Mesenchymal stem cell (in vitro differentiated cells and primary cell): ENCODE measurements around the gene AP5Z1.

Experiments used
- DNase-seq: peaks from one replicate; pipeline ENCODE4 v3.0.0-alpha.2; 2013
- H2AFZ ChIP-seq: one replicate; pipeline ENCODE4 v1.6.1; 2013; ENCODE audit warnings: low read depth, mild to moderate bottlenecking, control low read depth, inconsistent platforms, low read length, moderate library complexity
- H2AK5ac ChIP-seq: 2 replicates; pipeline ENCODE4 v1.6.1; 2013; ENCODE audit warnings: low read length, moderate library complexity, mild to moderate bottlenecking, inconsistent platforms; ENCODE audit not compliant: severe bottlenecking
- H2BK120ac ChIP-seq: one replicate; pipeline ENCODE4 v1.6.1; 2013; ENCODE audit warnings: low read depth, mild to moderate bottlenecking, inconsistent platforms, low read length, moderate library complexity
- H2BK12ac ChIP-seq, 2 experiments: one replicate each; pipeline ENCODE4 v1.6.1; 2013; ENCODE audit warnings: inconsistent platforms in 2 of 2, low read length in 2 of 2, mild to moderate bottlenecking in 2 of 2, moderate library complexity in 2 of 2, control low read depth in 1 of 2
- H2BK15ac ChIP-seq: one replicate; pipeline ENCODE4 v1.6.1; 2013; ENCODE audit warnings: mild to moderate bottlenecking, low read depth, inconsistent platforms; ENCODE audit not compliant: poor library complexity, severe bottlenecking
- H2BK5ac ChIP-seq: 2 replicates; pipeline ENCODE4 v1.6.1; 2013; ENCODE audit warnings: low read depth, mild to moderate bottlenecking, low read length, control low read depth, inconsistent platforms; ENCODE audit not compliant: poor library complexity, severe bottlenecking
- H3K14ac ChIP-seq, 2 experiments: one replicate each; pipeline ENCODE4 v1.6.1; 2013; ENCODE audit warnings: inconsistent platforms in 2 of 2, low read length in 2 of 2, control low read depth in 1 of 2, mild to moderate bottlenecking in 1 of 2, moderate library complexity in 1 of 2
- H3K18ac ChIP-seq, 2 experiments: one replicate each; pipeline ENCODE4 v1.6.1; 2013; ENCODE audit warnings: inconsistent platforms in 2 of 2, low read length in 2 of 2, control low read depth in 1 of 2, low read depth in 1 of 2, mild to moderate bottlenecking in 1 of 2
- H3K23ac ChIP-seq, 2 experiments: one replicate each; pipeline ENCODE4 v1.6.1; 2013; ENCODE audit warnings: inconsistent platforms in 2 of 2, low read length in 2 of 2, mild to moderate bottlenecking in 2 of 2, moderate library complexity in 2 of 2, control low read depth in 1 of 2
- H3K27ac ChIP-seq: 2 replicates; pipeline ENCODE4 v1.5.1; 2013; ENCODE audit warnings: mild to moderate bottlenecking, moderate library complexity, low read length, control low read depth, inconsistent platforms; ENCODE audit not compliant: poor library complexity, severe bottlenecking
- H3K27me3 ChIP-seq, 2 experiments: 2 replicates each; pipeline versions ENCODE4 v1.6.1 to v1.7.0; 2013; ENCODE audit warnings: low read length in 2 of 2, mild to moderate bottlenecking in 2 of 2, moderate library complexity in 2 of 2, control low read depth in 1 of 2, inconsistent platforms in 1 of 2; ENCODE audit not compliant: control insufficient read depth in 1 of 2, insufficient read depth in 1 of 2
- H3K36me3 ChIP-seq, 2 experiments: 2 replicates each; pipeline versions ENCODE4 v1.6.1 to v1.7.0; 2013; ENCODE audit warnings: low read length in 2 of 2, control low read depth in 1 of 2, inconsistent platforms in 1 of 2, low read depth in 1 of 2, mild to moderate bottlenecking in 1 of 2; ENCODE audit not compliant: insufficient read depth in 2 of 2, control insufficient read depth in 1 of 2
- H3K4ac ChIP-seq, 2 experiments: one replicate each; pipeline ENCODE4 v1.6.1; 2013; ENCODE audit warnings: inconsistent platforms in 2 of 2, low read length in 2 of 2, mild to moderate bottlenecking in 2 of 2, moderate library complexity in 2 of 2, control low read depth in 1 of 2, low read depth in 1 of 2
- H3K4me1 ChIP-seq: 2 replicates; pipeline ENCODE4 v1.6.1; 2013; ENCODE audit warnings: low read depth, low read length, control low read depth; ENCODE audit not compliant: control insufficient read depth, insufficient read depth
- H3K4me2 ChIP-seq: 2 replicates; pipeline ENCODE4 v1.6.1; 2013; ENCODE audit warnings: low read length, mild to moderate bottlenecking, inconsistent platforms; ENCODE audit not compliant: poor library complexity, severe bottlenecking
- H3K4me3 ChIP-seq, 2 experiments: 2 replicates each; pipeline versions ENCODE4 v1.5.1 to v1.7.0; 2013; ENCODE audit warnings: low read length in 2 of 2, mild to moderate bottlenecking in 2 of 2, control low read depth in 1 of 2, low read depth in 1 of 2; ENCODE audit not compliant: insufficient read depth in 1 of 2
- H3K79me1 ChIP-seq: replicated peaks from 2 replicates; pipeline ENCODE4 v1.6.1; 2013; ENCODE audit warnings: mild to moderate bottlenecking, control low read depth, low read length, inconsistent platforms; ENCODE audit not compliant: poor library complexity, severe bottlenecking
- H3K9ac ChIP-seq: 2 replicates; pipeline ENCODE4 v1.7.0; 2013; ENCODE audit warnings: mild to moderate bottlenecking, low read length, moderate library complexity
- H3K9me3 ChIP-seq: 2 replicates; pipeline ENCODE4 v1.7.0; 2013; ENCODE audit warnings: mild to moderate bottlenecking, low read length; ENCODE audit not compliant: control insufficient read depth
- H4K8ac ChIP-seq: one replicate; pipeline ENCODE4 v1.6.1; 2013; ENCODE audit warnings: inconsistent platforms, mild to moderate bottlenecking, low read length, moderate library complexity
- H4K91ac ChIP-seq: one replicate; pipeline ENCODE4 v1.6.1; 2013; ENCODE audit warnings: mild to moderate bottlenecking, low read length, inconsistent platforms
- WGBS: methylation state at CpG from one replicate; pipeline ENCODE4 v1.1.7; 2013; ENCODE audit warnings: mixed read lengths; 5-methylcytosine and 5-hydroxymethylcytosine counted together

AP5Z1 gene

GRCh38 chr7:4754433-4755010 is 20.9 kb upstream of the AP5Z1 start:
- Histone ChIP-seq H3K27me3 (no peaks in the 10 kb centered on the region), H4K8ac (no peak overlapping the region), H3K4me1 (peaks cover 19% of the 10 kb centered on the region), H4K91ac (no peak overlapping the region), H3K23ac (no peak overlapping the region), H3K9ac (no peak overlapping the region), H2BK5ac (no peak overlapping the region), H3K18ac (no peak overlapping the region), H3K14ac (no peak overlapping the region), H3K79me1 (peaks cover 60% of the 10 kb centered on the region), H2BK12ac (no peak overlapping the region), H3K4ac (no peak overlapping the region), H3K36me3 (peaks cover 72 to 89% of the 10 kb centered on the region in 2 experiments), H3K27ac (no peak overlapping the region), H2BK120ac (no peak overlapping the region), H2AK5ac (no peak overlapping the region), H3K4me2 (no peak overlapping the region), H3K4me3 (no peak overlapping the region), H2AFZ (no peak overlapping the region), H3K9me3 (no peaks in the 10 kb centered on the region), H2BK15ac (no peak overlapping the region)
- DNase-seq, result no peak
- WGBS, result 98% methylated on average over 36 of the region's 36 CpGs

- peaks cover 61% of the 10 kb centered on the region for H3K79me1 ChIP-seq
- no peak overlapping the region for H3K4me2 ChIP-seq
- H3K36me3 ChIP-seq, result peaks cover 72 to 89% of the 10 kb centered on the region in 2 experiments
- no peaks in the 10 kb centered on the region for H3K27me3 ChIP-seq
- no peak overlapping the region for H2AK5ac ChIP-seq
- no peaks in the 10 kb centered on the region for H3K9me3 ChIP-seq
- no peak overlapping the region for H3K9ac ChIP-seq
- no peak overlapping the region for H2BK15ac ChIP-seq
- H4K91ac ChIP-seq, result no peak overlapping the region
- DNase-seq, result no peak
- no peak overlapping the region for H3K18ac ChIP-seq
- H2BK5ac ChIP-seq, result no peak overlapping the region
- H3K27ac ChIP-seq, result no peak overlapping the region
- 97% methylated on average over 24 of the region's 24 CpGs for WGBS
- H2BK120ac ChIP-seq, result no peak overlapping the region
- H2AFZ ChIP-seq, result no peak overlapping the region
- H4K8ac ChIP-seq, result no peak overlapping the region
- H3K4me3 ChIP-seq, result no peak overlapping the region
- H3K4ac ChIP-seq, result no peak overlapping the region
- H2BK12ac ChIP-seq, result no peak overlapping the region
- H3K4me1 ChIP-seq, result peaks cover 17% of the 10 kb centered on the region
- no peak overlapping the region for H3K23ac ChIP-seq
- no peak overlapping the region for H3K14ac ChIP-seq
Observed at GRCh38 chr7:4755045-4755444, 20.4 kb upstream of the AP5Z1 start.

- H2BK12ac ChIP-seq, result no peak overlapping the region
- peaks cover 8% of the 10 kb centered on the region for H3K4me1 ChIP-seq
- peaks cover 88 to 92% of the 10 kb centered on the region in 2 experiments for H3K36me3 ChIP-seq
- H4K91ac ChIP-seq, result no peak overlapping the region
- no peak overlapping the region for H2BK15ac ChIP-seq
- H3K4ac ChIP-seq, result no peak overlapping the region
- H2BK5ac ChIP-seq, result no peak overlapping the region
- no peak overlapping the region for H3K4me3 ChIP-seq
- no peak overlapping the region for H3K4me2 ChIP-seq
- peaks cover 69% of the 10 kb centered on the region for H3K79me1 ChIP-seq
- no peak overlapping the region for H2AK5ac ChIP-seq
- H2AFZ ChIP-seq, result no peak overlapping the region
- H3K18ac ChIP-seq, result no peak overlapping the region
- no peak overlapping the region for H3K27ac ChIP-seq
- no peak overlapping the region for H3K14ac ChIP-seq
- no peak overlapping the region for H3K23ac ChIP-seq
- DNase-seq, result no peak
- no peak overlapping the region for H2BK120ac ChIP-seq
- no peak overlapping the region for H3K9ac ChIP-seq
- H4K8ac ChIP-seq, result no peak overlapping the region
- WGBS, result 97% methylated on average over 19 of the region's 19 CpGs
- H3K27me3 ChIP-seq, result no peaks in the 10 kb centered on the region
- no peaks in the 10 kb centered on the region for H3K9me3 ChIP-seq
Observed at GRCh38 chr7:4758111-4758510, 17.3 kb upstream of the AP5Z1 start.

- WGBS, result 96% methylated on average over 29 of the region's 29 CpGs
- no peak overlapping the region for H3K14ac ChIP-seq
- H3K18ac ChIP-seq, result no peak overlapping the region
- H2AK5ac ChIP-seq, result no peak overlapping the region
- H3K9ac ChIP-seq, result no peak overlapping the region
- H2AFZ ChIP-seq, result no peak overlapping the region
- no peak overlapping the region for H2BK15ac ChIP-seq
- no peak overlapping the region for H4K8ac ChIP-seq
- no peak overlapping the region for H4K91ac ChIP-seq
- H3K4me1 ChIP-seq, result peaks cover 4% of the 10 kb centered on the region
- no peak overlapping the region for H3K4me3 ChIP-seq
- H3K27me3 ChIP-seq, result no peaks in the 10 kb centered on the region
- no peak overlapping the region for H2BK120ac ChIP-seq
- H3K36me3 ChIP-seq, result peaks cover 92 to 93% of the 10 kb centered on the region in 2 experiments
- no peak overlapping the region for H2BK12ac ChIP-seq
- no peak overlapping the region for H3K4me2 ChIP-seq
- H3K4ac ChIP-seq, result no peak overlapping the region
- no peak for DNase-seq
- H3K27ac ChIP-seq, result no peak overlapping the region
- no peak overlapping the region for H2BK5ac ChIP-seq
- peaks cover 69% of the 10 kb centered on the region for H3K79me1 ChIP-seq
- H3K9me3 ChIP-seq, result no peaks in the 10 kb centered on the region
- no peak overlapping the region for H3K23ac ChIP-seq
Observed at GRCh38 chr7:4758791-4759190, 16.6 kb upstream of the AP5Z1 start.
